Choroid plexus epithelial cell (primary cell): Measurements from ENCODE around the gene LRRC49.
A peak's percentile ranks its signal among the peaks of the same experiment; 100 is the strongest.

ENCODE experiments used
- DNase-seq: peaks from one replicate; pipeline ENCODE4 v3.0.0-alpha.2; 2010; ENCODE audit warnings: low read depth
- H3K4me3 ChIP-seq: 2 replicates; pipeline ENCODE4 v1.5.1; 2011; ENCODE audit warnings: low read depth, mild to moderate bottlenecking, control low read depth, low read length, moderate library complexity
- TF ChIP-seq, protein P1 (sequence below): conservative IDR thresholded peaks from 2 replicates; pipeline ENCODE4 v1.5.1; 2011; ENCODE audit warnings: low read depth, mild to moderate bottlenecking, control low read depth, inconsistent platforms, low read length, moderate library complexity

The LRRC49 gene

DNA sequence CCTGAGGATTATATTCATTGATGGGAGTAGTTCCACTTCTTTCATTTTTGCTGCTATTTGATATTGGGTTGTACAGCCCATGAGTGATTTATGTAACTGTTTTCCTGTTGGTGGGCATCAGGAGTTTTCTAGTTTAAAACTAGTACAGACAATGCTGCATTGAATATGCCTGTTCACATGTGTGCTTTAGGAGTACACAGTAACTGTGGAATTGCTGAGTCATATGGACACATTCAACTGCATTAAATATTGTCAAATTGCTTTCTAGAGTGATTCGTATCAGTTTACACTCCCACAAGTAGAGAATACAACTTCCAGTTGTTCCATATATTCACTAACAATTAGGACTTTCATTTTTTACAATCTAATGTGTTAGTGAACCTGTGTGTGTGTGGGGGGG is 162.8 kb downstream of the LRRC49 start:
- TF ChIP-seq, protein P1, sequence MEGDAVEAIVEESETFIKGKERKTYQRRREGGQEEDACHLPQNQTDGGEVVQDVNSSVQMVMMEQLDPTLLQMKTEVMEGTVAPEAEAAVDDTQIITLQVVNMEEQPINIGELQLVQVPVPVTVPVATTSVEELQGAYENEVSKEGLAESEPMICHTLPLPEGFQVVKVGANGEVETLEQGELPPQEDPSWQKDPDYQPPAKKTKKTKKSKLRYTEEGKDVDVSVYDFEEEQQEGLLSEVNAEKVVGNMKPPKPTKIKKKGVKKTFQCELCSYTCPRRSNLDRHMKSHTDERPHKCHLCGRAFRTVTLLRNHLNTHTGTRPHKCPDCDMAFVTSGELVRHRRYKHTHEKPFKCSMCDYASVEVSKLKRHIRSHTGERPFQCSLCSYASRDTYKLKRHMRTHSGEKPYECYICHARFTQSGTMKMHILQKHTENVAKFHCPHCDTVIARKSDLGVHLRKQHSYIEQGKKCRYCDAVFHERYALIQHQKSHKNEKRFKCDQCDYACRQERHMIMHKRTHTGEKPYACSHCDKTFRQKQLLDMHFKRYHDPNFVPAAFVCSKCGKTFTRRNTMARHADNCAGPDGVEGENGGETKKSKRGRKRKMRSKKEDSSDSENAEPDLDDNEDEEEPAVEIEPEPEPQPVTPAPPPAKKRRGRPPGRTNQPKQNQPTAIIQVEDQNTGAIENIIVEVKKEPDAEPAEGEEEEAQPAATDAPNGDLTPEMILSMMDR: no peak
- peak; percentile 66 for DNase-seq
- H3K4me3 ChIP-seq: no peak overlapping the region

DNA sequence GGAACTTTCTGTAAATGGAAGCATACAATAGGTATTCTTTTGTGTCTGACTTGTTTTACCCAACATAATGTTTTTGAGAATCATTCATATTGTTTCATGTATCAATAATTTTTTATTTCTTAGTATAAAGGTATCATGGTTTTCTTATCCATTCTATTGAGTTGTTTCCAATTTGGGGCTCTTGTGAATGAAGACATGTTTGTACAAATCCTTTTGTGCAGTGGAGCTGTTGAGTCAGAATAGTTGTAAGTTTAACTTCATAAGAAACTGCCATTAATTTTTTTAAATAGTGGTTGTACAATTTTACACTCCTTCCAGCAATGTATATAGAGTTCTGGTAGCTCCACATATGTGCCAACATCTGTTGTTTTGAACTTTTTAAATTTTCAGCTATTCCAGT is 163.5 kb downstream of the LRRC49 start:
- H3K4me3 ChIP-seq: no peak overlapping the region
- no peak for DNase-seq
- TF ChIP-seq, protein P1: no peak

DNA sequence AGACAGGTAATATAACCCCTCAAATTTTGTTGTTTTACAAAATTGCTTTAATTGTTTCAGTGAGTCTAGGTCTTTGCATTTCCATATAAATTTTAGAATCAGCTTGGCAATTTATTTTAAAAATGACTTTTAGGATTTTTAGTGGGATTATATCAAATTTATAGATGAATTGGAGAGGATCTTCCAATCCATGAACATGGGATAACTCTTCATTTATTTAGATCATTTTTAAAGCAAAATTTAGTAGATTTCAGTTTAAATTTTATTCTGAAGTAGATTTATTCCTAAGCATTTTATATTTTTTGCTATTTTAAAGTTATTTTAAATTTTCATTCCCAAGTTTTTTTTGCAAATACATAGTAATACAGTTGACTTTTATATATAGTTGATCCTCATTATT is 164.5 kb downstream of the LRRC49 start:
- TF ChIP-seq, protein P1: no peak
- no peak for DNase-seq
- no peak overlapping the region for H3K4me3 ChIP-seq

- DNase-seq: no peak
- TF ChIP-seq, protein P1: no peak
- no peak overlapping the region for H3K4me3 ChIP-seq
Observed at GRCh38 chr15:71057581-71057980, 165.0 kb downstream of the LRRC49 start.

- peak; percentile 30 for DNase-seq
- H3K4me3 ChIP-seq: no peak overlapping the region
- TF ChIP-seq, protein P1: no peak
Observed at GRCh38 chr15:71060983-71061382, 168.4 kb downstream of the LRRC49 start.

GRCh38 chr15:71066983-71067382 is 174.4 kb downstream of the LRRC49 start:
- DNase-seq: peak; percentile 88
- TF ChIP-seq, protein P1: no peak

DNA sequence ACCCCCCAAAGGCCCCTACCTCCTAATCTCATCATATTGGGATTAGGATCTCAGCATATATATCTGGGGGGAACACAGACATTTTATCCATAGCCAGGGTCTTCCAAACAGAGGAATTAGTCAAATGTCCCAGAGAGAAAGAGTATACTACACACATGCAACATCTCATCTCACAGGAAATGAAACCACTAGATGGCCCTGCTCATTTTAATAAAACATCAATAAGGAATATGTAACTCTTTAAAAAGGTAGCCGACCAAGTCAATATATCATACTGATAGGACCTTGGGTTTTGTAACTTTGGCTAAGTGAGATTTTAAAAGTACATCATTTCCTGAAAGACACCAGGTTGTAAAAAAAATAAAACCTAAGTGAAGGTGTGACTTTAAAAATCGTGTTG is 177.1 kb downstream of the LRRC49 start:
- no peak overlapping the region for H3K4me3 ChIP-seq
- no peak for DNase-seq
- TF ChIP-seq, protein P1: peak; percentile 19

More at GRCh38 chr15:71066983-71067382, 174.4 kb downstream of the LRRC49 start:
- no peak overlapping the region for H3K4me3 ChIP-seq
